HG02852 (cell line): Measurements from ENCODE around the gene FBXO21.
"Not testable (repeated sequence)": the region's sequence is repeated elsewhere in the genome, so short reads cannot be mapped to it uniquely, and the experiment has no call there.

ENCODE experiments used
- ATAC-seq: cut with Tn5 transposase; IDR thresholded peaks from one replicate; pipeline ENCODE4 v1.9.1; 2021; ENCODE audit warnings: mild to moderate bottlenecking, moderate library complexity; ENCODE audit not compliant: unreplicated experiment

Gene FBXO21

DNA sequence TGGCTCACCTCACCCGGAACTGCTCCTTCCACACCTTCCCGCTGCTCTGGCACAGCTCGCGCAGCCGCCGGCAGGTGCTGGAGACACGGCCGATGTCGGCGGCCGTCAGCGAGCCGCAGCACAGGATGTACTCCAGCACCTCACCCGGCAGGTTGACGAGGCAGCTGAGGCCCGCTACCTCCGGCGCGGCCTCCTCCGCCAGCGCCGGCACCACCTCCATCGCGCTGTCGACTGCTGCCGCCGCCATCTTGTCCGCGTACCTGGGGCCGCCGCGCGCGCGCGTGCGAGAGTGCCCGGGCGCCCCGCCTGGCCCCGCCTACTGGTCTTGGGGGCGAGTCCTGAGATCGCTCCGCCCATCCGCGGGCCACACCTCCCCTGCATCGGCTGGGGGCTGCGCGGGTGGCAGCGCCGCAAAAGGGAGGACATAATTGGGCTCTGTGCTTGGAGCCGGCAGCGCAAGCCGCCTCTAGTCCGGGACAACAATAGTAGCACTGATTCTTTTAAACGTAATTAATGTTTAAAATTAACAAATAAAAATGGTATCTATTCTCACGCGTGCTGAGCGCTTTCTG lies at the start of gene FBXO21:
TSS of gene FBXO21 (minus strand) at position 261 of the 572 bp plus-strand sequence. CDS start at position 247, 14 bp downstream.
- peak; percentile 87 for ATAC-seq

DNA sequence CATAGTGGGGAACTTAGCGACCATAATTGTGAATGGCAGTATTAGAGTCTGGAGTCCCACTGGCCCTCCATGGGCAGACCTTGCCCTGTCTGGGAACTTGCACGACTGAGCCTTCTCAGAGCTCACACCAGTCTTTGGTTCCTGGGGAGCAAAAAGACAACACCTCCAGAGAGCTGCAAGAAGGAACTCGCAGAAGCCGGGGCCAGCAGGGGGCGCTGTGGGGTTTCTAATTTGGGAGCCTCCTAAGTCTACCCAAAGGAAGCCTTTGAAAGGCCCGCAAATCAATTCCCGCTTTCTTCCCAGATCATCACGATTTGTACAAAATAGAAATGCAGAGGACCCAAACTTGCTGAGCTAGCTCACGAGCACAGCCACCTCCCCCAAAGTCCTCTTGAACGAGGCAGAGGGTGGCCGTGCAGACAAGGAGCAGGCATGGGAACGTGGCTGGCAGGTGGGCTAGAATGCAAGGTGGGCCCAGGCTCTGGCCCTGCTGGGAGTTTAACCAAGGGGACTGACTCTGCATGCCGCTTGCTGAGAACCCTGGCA lies 46.3 kb upstream of the FBXO21 start:
- no peak for ATAC-seq

DNA sequence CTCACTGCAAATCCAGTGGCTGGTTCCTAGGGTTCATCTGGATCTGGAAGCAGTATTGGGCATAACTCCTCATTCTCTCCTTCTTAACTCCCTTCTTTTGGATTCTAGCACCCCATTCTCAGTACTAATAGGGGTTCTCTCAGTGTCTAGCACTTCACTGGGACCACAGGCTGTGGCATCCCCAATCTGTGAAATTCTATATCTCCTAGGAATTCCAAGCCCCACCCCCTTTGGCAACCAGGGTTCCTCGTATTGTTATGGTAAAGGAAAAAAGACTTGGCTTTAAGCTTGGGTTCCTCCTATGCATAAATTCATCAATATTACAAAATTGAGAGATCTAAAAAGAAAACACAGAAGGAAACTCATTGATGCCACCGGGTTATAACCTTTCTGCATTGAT lies 45.0 kb upstream of the FBXO21 start:
- ATAC-seq, result no peak

DNA sequence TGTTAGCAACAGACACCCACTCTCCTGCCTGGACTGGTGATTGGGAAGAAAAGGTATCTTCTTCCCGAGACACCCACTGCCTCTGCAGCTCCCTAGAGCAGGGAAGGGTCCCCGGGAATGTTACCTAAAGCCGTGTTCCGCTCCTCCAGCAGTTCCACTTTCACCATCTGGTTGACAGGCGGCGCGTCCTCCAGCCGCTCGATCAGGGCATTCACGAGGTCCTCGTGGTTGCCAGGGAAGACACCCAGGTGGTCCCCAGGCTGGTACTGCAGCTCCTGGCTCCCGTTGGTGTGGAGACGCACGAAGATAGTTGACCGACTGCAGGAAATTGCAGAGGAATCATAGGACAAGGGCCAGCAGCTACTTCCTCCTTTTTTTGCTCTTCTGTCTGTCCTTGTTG lies 44.2 kb upstream of the FBXO21 start:
- no peak for ATAC-seq

- ATAC-seq, result no peak
Observed at GRCh38 chr12:117231750-117232149, 41.5 kb upstream of the FBXO21 start.

DNA sequence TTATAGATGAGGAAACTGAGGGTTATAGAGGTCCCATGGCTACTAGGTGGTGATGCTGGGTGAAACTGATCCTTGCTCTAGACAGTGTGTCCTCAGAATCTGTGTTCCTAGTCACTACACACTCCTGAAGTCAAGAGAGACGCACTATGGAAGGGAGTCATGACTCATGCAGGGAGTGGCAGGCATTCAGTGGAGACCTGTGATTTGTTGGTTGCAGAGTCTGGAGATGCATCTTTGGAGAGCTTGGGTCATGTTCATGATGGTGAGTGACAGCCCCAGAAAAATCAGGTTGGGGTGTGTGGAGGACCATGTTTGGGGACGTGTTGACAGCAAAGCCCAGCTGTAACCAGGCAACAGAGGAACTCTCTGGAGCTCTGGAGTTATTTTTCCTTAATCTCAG lies 38.0 kb upstream of the FBXO21 start:
- ATAC-seq, result no peak

DNA sequence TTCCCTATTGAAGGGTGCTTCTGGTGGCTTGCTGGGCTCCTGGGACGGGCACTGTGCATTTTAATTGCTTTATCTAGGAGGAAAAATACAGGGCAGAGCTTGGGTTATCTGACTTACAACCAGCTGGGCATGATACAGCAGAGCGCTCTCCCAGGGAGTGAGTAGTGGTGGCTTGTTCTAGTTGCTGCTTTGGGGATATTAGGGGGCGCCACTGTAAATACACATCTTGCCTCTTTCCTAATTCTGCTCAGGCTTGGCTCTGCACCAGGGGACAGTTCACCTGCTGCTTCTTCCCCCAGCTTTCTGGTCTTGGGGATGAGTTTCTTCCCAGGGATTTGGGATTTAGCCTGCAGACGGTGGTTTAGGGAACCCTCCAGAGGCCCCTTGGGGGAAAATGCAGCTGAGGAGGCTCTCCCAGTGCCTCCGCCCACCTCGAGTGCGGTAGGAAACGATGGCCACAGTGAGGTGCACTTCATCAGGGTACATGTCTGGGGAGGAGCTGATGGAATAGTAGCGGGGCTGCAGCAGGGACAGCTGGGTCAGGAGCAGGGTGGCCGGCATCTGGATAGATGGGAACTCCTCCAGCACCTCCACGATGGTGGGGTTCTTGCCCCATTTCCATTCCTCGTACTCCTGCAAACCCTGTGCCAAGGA lies 36.9 kb upstream of the FBXO21 start:
- ATAC-seq, result no peak

GRCh38 chr12:117226505-117226904 lies 36.2 kb upstream of the FBXO21 start:
- no peak for ATAC-seq

GRCh38 chr12:117225179-117225578 lies 34.9 kb upstream of the FBXO21 start:
- no peak for ATAC-seq

GRCh38 chr12:117220947-117221346 lies 30.7 kb upstream of the FBXO21 start:
- ATAC-seq, result not testable (repeated sequence)

GRCh38 chr12:117218149-117218548 lies 27.9 kb upstream of the FBXO21 start:
- no peak for ATAC-seq

- no peak for ATAC-seq
Observed at GRCh38 chr12:117216686-117217085, 26.4 kb upstream of the FBXO21 start.

DNA sequence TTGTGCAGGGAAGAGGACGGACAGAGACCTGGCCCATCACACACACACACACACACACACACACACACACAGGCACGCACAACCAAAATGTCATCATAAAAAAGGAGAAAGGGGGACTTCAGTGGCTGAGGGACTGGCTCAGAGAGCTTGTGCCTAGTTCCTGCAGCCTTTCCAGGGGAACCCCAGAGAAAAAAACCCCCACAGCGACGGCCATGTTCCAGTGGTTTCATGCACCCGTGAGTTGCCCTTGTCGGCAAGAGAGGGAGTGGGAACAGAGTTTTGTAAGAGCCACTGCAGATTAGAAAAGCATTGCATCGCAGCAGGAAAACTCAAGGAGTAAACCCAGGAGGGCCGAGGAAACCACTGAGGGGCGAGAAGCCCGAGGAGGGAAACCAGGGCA lies 24.5 kb upstream of the FBXO21 start:
- no peak for ATAC-seq

GRCh38 chr12:117213295-117213808 lies 23.1 kb upstream of the FBXO21 start:
- ATAC-seq, result no peak

- ATAC-seq, result no peak
Observed at GRCh38 chr12:117212563-117213190, 22.4 kb upstream of the FBXO21 start.

- ATAC-seq, result no peak
Observed at GRCh38 chr12:117210266-117210918, 20.1 kb upstream of the FBXO21 start.

DNA sequence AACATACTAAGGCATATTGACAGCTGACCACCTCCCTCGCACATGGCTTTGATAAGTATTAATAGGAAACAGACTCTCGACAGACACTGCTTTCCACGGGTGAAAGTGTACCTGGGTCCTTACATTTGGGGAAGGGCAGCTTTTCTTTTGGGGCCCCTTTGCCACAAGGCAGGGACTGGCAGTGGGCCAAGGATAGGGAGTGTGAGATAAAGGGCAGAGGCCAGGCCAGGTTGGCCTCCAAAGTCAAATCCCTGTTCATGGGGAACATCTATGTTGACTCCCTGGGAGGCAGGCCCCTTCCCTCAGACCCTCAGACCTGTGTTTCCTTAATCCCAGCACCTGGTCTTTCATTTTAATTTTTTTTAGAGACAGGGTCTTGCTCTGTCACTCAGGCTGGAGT lies 19.4 kb upstream of the FBXO21 start:
- ATAC-seq, result no peak

- ATAC-seq, result no peak
Observed at GRCh38 chr12:117208811-117209455, 18.7 kb upstream of the FBXO21 start.

- ATAC-seq, result no peak
Observed at GRCh38 chr12:117208206-117208605, 17.9 kb upstream of the FBXO21 start.

- ATAC-seq, result no peak
Observed at GRCh38 chr12:117207675-117208074, 17.4 kb upstream of the FBXO21 start.

GRCh38 chr12:117202556-117202955 lies 12.3 kb upstream of the FBXO21 start:
- no peak for ATAC-seq
